GM12891 (cell line): ENCODE data around the gene ZNF132.

Experiments
- POLR2A ChIP-seq: IDR thresholded peaks from 2 replicates; pipeline ENCODE4 v1.6.1; 2011; ENCODE audit warnings: low read depth, low read length, control low read depth
- POLR2AphosphoS5 ChIP-seq: IDR thresholded peaks from 2 replicates; pipeline ENCODE4 v1.6.1; 2011; ENCODE audit warnings: low read depth, low read length, control low read depth
- TAF1 ChIP-seq: IDR thresholded peaks from 2 replicates; pipeline ENCODE4 v1.6.1; 2011; ENCODE audit warnings: low read depth, low read length, control low read depth

DNA sequence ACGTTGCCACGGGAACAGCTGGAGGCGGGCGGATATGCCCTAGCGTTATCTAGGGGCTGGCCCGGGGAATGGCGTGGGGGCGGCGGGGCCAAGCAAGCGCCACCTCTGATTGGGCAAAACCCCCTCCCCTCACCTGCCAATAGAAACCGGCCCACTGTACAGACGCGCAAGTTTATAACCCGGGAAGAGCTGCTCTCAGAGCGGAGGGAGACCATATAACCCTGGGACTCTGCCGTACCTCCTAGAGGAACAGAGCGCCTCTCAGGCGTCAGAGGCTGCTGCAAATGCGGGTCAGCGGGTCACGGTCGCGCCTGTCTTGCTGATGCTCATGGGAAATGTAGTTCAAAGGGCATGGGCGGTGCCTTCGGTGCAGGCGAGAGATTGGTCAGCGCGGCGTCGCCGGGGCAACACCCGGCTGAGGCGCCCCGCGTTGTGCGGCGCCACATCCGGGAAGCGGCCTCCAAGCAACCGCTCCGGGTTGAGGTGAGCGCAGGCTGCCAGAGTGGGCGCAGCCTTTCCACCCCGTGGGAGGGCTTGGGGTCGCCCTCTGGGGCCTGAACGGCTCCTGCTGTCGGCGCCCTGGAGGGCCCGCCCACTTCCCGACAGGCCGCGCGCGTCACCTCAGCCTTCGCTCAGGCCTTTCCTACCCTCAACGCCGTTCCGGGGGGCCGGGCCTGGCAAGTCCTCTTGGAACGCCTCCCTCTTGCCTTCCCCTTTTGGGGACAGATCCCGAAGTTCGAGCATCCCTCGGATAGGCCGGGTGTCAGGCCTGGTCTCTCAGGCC is 36.0 kb upstream of the ZNF132 start, which contains the start of gene ZNF446:
- TF ChIP-seq POLR2AphosphoS5: peak; percentile 60
- peak; percentile 60 for TF ChIP-seq POLR2A
- 0 out of 2 replicates have a peak, but pooled peaks have one; percentile 2 for TF ChIP-seq TAF1
